Measurements from ENCODE around the gene PPP2R5A. TPM values are rescaled to one million over a fixed set of nuclear protein-coding genes. Genes with fewer than 3 reads are reported as not detected.

The PPP2R5A gene
- total and polyA plus RNA-seq, 2 experiments from 2014 or later: 22.0 to 40.2 TPM

GRCh38 chr1:212260557-212261355, 24.5 kb upstream of the PPP2R5A start:
- H3K36me3 ChIP-seq (replicated peaks; ENCODE audit: insufficient read depth, low read depth): no peaks in the 10 kb centered on the region
- no peaks in the 10 kb centered on the region for H3K27me3 ChIP-seq
- no peaks in the 10 kb centered on the region for H3K9me2 ChIP-seq (replicated peaks; ENCODE audit: insufficient read depth)
- no peak overlapping the region for H2AFZ ChIP-seq
- WGBS (ENCODE audit: low lambda C conversion rate, missing lambda C conversion rate): 99% methylated on average over 3 of the region's 3 CpGs
- no peaks in the 10 kb centered on the region for H4K20me1 ChIP-seq (ENCODE audit: insufficient read depth, poor library complexity, severe bottlenecking)
- H3K27ac ChIP-seq: peak overlapping the region; percentile 59
- peak; percentile 68 for DNase-seq (ENCODE audit: low spot score)
- no peak overlapping the region for H3K4me2 ChIP-seq
- no peak overlapping the region for H3K4me3 ChIP-seq
- peaks cover 4% of the 10 kb centered on the region for H3K4me1 ChIP-seq (ENCODE audit: insufficient read depth)
- H3K79me2 ChIP-seq: no peaks in the 10 kb centered on the region
- H3K9me3 ChIP-seq (ENCODE audit: low read depth): no peaks in the 10 kb centered on the region
- TF ChIP-seq EZH2 (IDR thresholded peaks at IDR 0.05; ENCODE audit: borderline replicate concordance) (no peak), CTCF (IDR thresholded peaks at IDR 0.05; ENCODE audit: poor library complexity) (no peak), EZH2phosphoT487 (IDR thresholded peaks at IDR 0.05; ENCODE audit: low read depth, severe bottlenecking, unreplicated experiment) (no peak)

DNA sequence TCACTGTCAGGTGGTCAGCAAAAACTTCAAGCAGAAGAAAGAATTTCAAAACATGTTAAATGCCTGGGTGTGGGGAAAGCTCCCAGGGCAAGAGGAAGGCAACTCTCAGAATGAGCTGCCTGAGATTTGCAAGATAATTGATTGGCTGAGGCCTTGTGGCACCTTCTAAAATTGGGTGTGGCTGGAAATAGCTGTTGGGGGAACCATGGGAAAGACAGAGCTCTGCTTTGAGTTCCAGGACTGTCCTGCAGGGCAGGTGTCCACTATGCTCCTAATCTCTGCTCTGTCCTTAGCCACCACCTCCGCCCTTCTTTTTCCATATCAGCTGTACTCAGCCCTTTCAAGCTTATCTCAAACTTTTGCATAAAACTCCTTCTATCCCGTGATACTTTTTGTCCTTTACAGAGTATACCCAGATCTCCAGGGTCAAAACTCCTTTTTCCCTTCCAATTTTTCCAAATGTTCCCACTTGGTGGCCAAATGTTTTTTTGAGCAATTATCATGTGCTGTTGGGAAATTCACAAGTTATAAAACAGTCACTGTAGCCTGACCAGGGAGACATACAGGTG, 23.8 kb upstream of the PPP2R5A start:
- Histone ChIP-seq H3K27me3 (no peaks in the 10 kb centered on the region), H2AFZ (no peak overlapping the region), H3K79me2 (no peaks in the 10 kb centered on the region), H3K27ac (peak overlapping the region; percentile 59), H3K36me3 (replicated peaks; ENCODE audit: insufficient read depth, low read depth) (no peaks in the 10 kb centered on the region), H3K4me3 (no peak overlapping the region), H3K9me3 (ENCODE audit: low read depth) (no peaks in the 10 kb centered on the region), H3K4me1 (ENCODE audit: insufficient read depth) (peaks cover 3% of the 10 kb centered on the region), H3K4me2 (no peak overlapping the region), H4K20me1 (ENCODE audit: insufficient read depth, poor library complexity, severe bottlenecking) (no peaks in the 10 kb centered on the region), H3K9me2 (replicated peaks; ENCODE audit: insufficient read depth) (no peaks in the 10 kb centered on the region)
- TF ChIP-seq EZH2 (IDR thresholded peaks at IDR 0.05; ENCODE audit: borderline replicate concordance): no peak
- no peak for TF ChIP-seq EZH2phosphoT487 (IDR thresholded peaks at IDR 0.05; ENCODE audit: low read depth, severe bottlenecking, unreplicated experiment)
- TF ChIP-seq CTCF (IDR thresholded peaks at IDR 0.05; ENCODE audit: poor library complexity): no peak
- WGBS (ENCODE audit: low lambda C conversion rate, missing lambda C conversion rate): 59% methylated on average over 2 of the region's 2 CpGs
- no peak for DNase-seq (ENCODE audit: low spot score)

GRCh38 chr1:212267017-212267416, 18.2 kb upstream of the PPP2R5A start:
- H3K27ac ChIP-seq: no peak overlapping the region

More at GRCh38 chr1:212267017-212267416, 18.2 kb upstream of the PPP2R5A start:
- Histone ChIP-seq H2AFZ (no peak overlapping the region), H3K9me3 (ENCODE audit: low read depth) (no peaks in the 10 kb centered on the region), H3K4me3 (no peak overlapping the region), H3K4me1 (ENCODE audit: insufficient read depth) (no peaks in the 10 kb centered on the region), H3K27me3 (no peaks in the 10 kb centered on the region), H3K4me2 (no peak overlapping the region), H3K36me3 (replicated peaks; ENCODE audit: insufficient read depth, low read depth) (no peaks in the 10 kb centered on the region), H3K79me2 (no peaks in the 10 kb centered on the region), H3K9me2 (replicated peaks; ENCODE audit: insufficient read depth) (no peaks in the 10 kb centered on the region), H4K20me1 (ENCODE audit: insufficient read depth, poor library complexity, severe bottlenecking) (no peaks in the 10 kb centered on the region)
- TF ChIP-seq CTCF (IDR thresholded peaks at IDR 0.05; ENCODE audit: poor library complexity) (no peak), EZH2phosphoT487 (IDR thresholded peaks at IDR 0.05; ENCODE audit: low read depth, severe bottlenecking, unreplicated experiment) (no peak), EZH2 (IDR thresholded peaks at IDR 0.05; ENCODE audit: borderline replicate concordance) (no peak)
- DNase-seq (ENCODE audit: low spot score): no peak
- WGBS (ENCODE audit: low lambda C conversion rate, missing lambda C conversion rate): 98% methylated on average over 2 of the region's 2 CpGs
